Liver (tissue), 9 donors: ENCODE measurements around the gene MAML3. TPM values are rescaled to one million over a fixed set of nuclear protein-coding genes. Genes with fewer than 3 reads are reported as not detected.

Experiments used
- DNase-seq: peaks from one replicate; pipeline ENCODE4 v3.0.0-alpha.2; 2017; ENCODE audit warnings: low spot score
- H3K27ac ChIP-seq, 2 donors: one replicate each; pipeline ENCODE4 v1.7.0; 2013; ENCODE audit warnings: inconsistent platforms in 2 of 2, low read length in 2 of 2, control low read depth in 1 of 2, low read depth in 1 of 2, mild to moderate bottlenecking in 1 of 2
- H3K27me3 ChIP-seq, 4 donors: one replicate each; pipeline versions ENCODE4 v1.6.1 to v1.7.0; 2013; ENCODE audit warnings: low read length in 3 of 4, inconsistent platforms in 1 of 4, mild to moderate bottlenecking in 1 of 4, moderate library complexity in 1 of 4; ENCODE audit not compliant: control insufficient read depth in 4 of 4, insufficient read depth in 4 of 4
- H3K36me3 ChIP-seq, 4 donors: one replicate each; pipeline versions ENCODE4 v1.6.1 to v1.7.0; 2013; ENCODE audit warnings: low read length in 3 of 4, mild to moderate bottlenecking in 3 of 4, low read depth in 1 of 4, moderate library complexity in 1 of 4; ENCODE audit not compliant: control insufficient read depth in 4 of 4, insufficient read depth in 3 of 4
- H3K4me1 ChIP-seq, 4 donors: one replicate each; pipeline versions ENCODE4 v1.6.1 to v1.7.0; 2013; ENCODE audit warnings: low read length in 3 of 4, mild to moderate bottlenecking in 3 of 4, moderate library complexity in 1 of 4; ENCODE audit not compliant: control insufficient read depth in 4 of 4, insufficient read depth in 4 of 4
- H3K4me3 ChIP-seq, 3 donors: one replicate each; pipeline versions ENCODE4 v1.6.1 to v1.7.0; 2013; ENCODE audit warnings: low read length in 3 of 3, control low read depth in 1 of 3, low read depth in 1 of 3, mild to moderate bottlenecking in 1 of 3
- H3K9ac ChIP-seq, 2 donors: one replicate each; pipeline ENCODE4 v1.7.0; 2013; ENCODE audit warnings: low read length in 2 of 2, mild to moderate bottlenecking in 2 of 2, moderate library complexity in 2 of 2, control low read depth in 1 of 2, low read depth in 1 of 2
- H3K9me3 ChIP-seq, 4 donors: one replicate each; pipeline versions ENCODE4 v1.6.1 to v1.7.0; 2013; ENCODE audit warnings: low read length in 3 of 4; ENCODE audit not compliant: control insufficient read depth in 4 of 4
- ATF3 ChIP-seq: IDR thresholded peaks from 2 replicates; pipeline ENCODE4 v1.6.1; 2016; ENCODE audit warnings: antibody characterized with exemption
- CTCF ChIP-seq: fragments of 150-350 bp; IDR thresholded peaks from 2 replicates; pipeline ENCODE4 v1.5.1; 2017; ENCODE audit warnings: improper control_type of control experiment, low read depth, low read length; ENCODE audit not compliant: missing input control
- EGR1 ChIP-seq, 2 donors: IDR thresholded peaks; 2 replicates each; pipeline ENCODE4 v1.6.1; 2016 to 2018; ENCODE audit warnings: antibody characterized with exemption in 2 of 2, low read depth in 2 of 2
- FOXA1 ChIP-seq: IDR thresholded peaks from 2 replicates; pipeline ENCODE4 v1.6.1; 2016; ENCODE audit warnings: antibody characterized with exemption
- FOXA2 ChIP-seq: IDR thresholded peaks from 2 replicates; pipeline ENCODE4 v1.6.1; 2016; ENCODE audit warnings: antibody characterized with exemption
- HNF4A ChIP-seq, 2 donors: conservative IDR thresholded peaks; 2 replicates each; pipeline ENCODE4 v1.6.1; 2016; ENCODE audit warnings: antibody characterized with exemption in 2 of 2, mild to moderate bottlenecking in 2 of 2
- HNF4G ChIP-seq: IDR thresholded peaks from 2 replicates; pipeline ENCODE4 v1.6.1; 2016; ENCODE audit warnings: antibody characterized with exemption
- JUND ChIP-seq, 2 donors: IDR thresholded peaks; 2 replicates each; pipeline ENCODE4 v1.6.1; 2016; ENCODE audit warnings: antibody characterized with exemption in 2 of 2
- MAX ChIP-seq: IDR thresholded peaks from 2 replicates; pipeline ENCODE4 v1.6.1; 2016; ENCODE audit warnings: antibody characterized with exemption
- NR2F2 ChIP-seq: IDR thresholded peaks from 2 replicates; pipeline ENCODE4 v1.6.1; 2016; ENCODE audit warnings: antibody characterized with exemption
- RAD21 ChIP-seq, 2 donors: IDR thresholded peaks; 2 replicates each; pipeline ENCODE4 v1.6.1; 2016; ENCODE audit warnings: antibody characterized with exemption in 2 of 2, mild to moderate bottlenecking in 2 of 2
- REST ChIP-seq: IDR thresholded peaks from 2 replicates; pipeline ENCODE4 v1.6.1; 2016; ENCODE audit warnings: antibody characterized with exemption, mild to moderate bottlenecking
- RXRA ChIP-seq, 2 donors: IDR thresholded peaks; 2 replicates each; pipeline ENCODE4 v1.6.1; 2017 to 2018; ENCODE audit warnings: antibody characterized with exemption in 2 of 2, mild to moderate bottlenecking in 1 of 2
- SP1 ChIP-seq: IDR thresholded peaks from 2 replicates; pipeline ENCODE4 v1.6.1; 2018; ENCODE audit warnings: antibody characterized with exemption, mild to moderate bottlenecking
- TAF1 ChIP-seq: conservative IDR thresholded peaks from 2 replicates; pipeline ENCODE4 v1.6.1; 2016; ENCODE audit warnings: antibody characterized with exemption, mild to moderate bottlenecking
- YY1 ChIP-seq: IDR thresholded peaks from 2 replicates; pipeline ENCODE4 v1.6.1; 2016; ENCODE audit warnings: antibody characterized with exemption, mild to moderate bottlenecking
- ZBTB33 ChIP-seq: IDR thresholded peaks from 2 replicates; pipeline ENCODE4 v1.6.1; 2016; ENCODE audit warnings: antibody characterized with exemption
- WGBS: extraction: QIAGEN DNeasy Blood & Tissue Kit; methylation state at CpG from one replicate; pipeline ENCODE4 v1.1.7; 2013; 5-methylcytosine and 5-hydroxymethylcytosine counted together
- polyA plus RNA-seq, 2 donors: library from polyadenylated mRNA; stranded (reverse) in 1 of 2; unstranded in 1 of 2; fragments of 200-250 nt in 1 of 2; fragments of >200 nt in 1 of 2; fragmentation: Nextera tagmentation in 1 of 2; extraction: Ambion mirVana in 1 of 2; gene quantifications; one replicate each; pipeline versions ENCODE4 v1.2.1 to v1.2.3, GENCODE V29; 2013 to 2015
- total RNA-seq, 2 donors: library from RNA; depleted of rRNA; stranded (reverse); fragments of >200 nt; gene quantifications; one replicate each; pipeline ENCODE4 v1.2.3, GENCODE V29; 2014
- donor health status: healthy.
- donor health status: healthy.
- donor health status: healthy.
- donor health status: healthy.
- donor health status: healthy.

The MAML3 gene
- total and polyA plus RNA-seq, 4 donors = 1.3 to 4.3 (median 2.7) TPM

GRCh38 chr4:139854668-139855403 is 299.1 kb downstream of the MAML3 start:
- no peak for TF ChIP-seq ATF3
- TF ChIP-seq JUND (IDR thresholded peaks at IDR 0.05) = no peak
- TF ChIP-seq HNF4G = no peak
- no peak for TF ChIP-seq FOXA2
- TF ChIP-seq SP1 = no peak
- Histone ChIP-seq H3K9ac (no peak overlapping the region), H3K4me3 (no peak overlapping the region), H3K4me1 (peaks cover 0 to 14% (median 5%) of the 10 kb centered on the region in 4 donors), H3K27me3 (no peaks in the 10 kb centered on the region), H3K27ac (no peak overlapping the region), H3K9me3 (no peaks in the 10 kb centered on the region), H3K36me3 (no peaks in the 10 kb centered on the region)
- WGBS = 93% methylated on average over 7 of the region's 7 CpGs
- DNase-seq = no peak

- TF ChIP-seq ATF3 (no peak), EGR1 (IDR thresholded peaks at IDR 0.05; ENCODE audit: low read depth in 2 of 2) (no peak), YY1 (no peak), FOXA2 (no peak), HNF4G (no peak)
- Histone ChIP-seq H3K36me3 (no peaks in the 10 kb centered on the region), H3K27me3 (no peaks in the 10 kb centered on the region), H3K4me1 (peaks cover 0 to 14% (median 5%) of the 10 kb centered on the region in 4 donors), H3K9ac (no peak overlapping the region), H3K27ac (no peak overlapping the region), H3K9me3 (no peaks in the 10 kb centered on the region), H3K4me3 (no peak overlapping the region)
- DNase-seq = no peak
These were observed 300.7 kb downstream of the MAML3 start for GRCh38 chr4:139853309-139853708.

- no peaks in the 10 kb centered on the region for H3K9me3 ChIP-seq
- H3K9ac ChIP-seq = no peak overlapping the region
- no peak for DNase-seq
- TF ChIP-seq ATF3 = no peak
- TF ChIP-seq RAD21 (IDR thresholded peaks at IDR 0.05) = no peak
- TF ChIP-seq REST = no peak
- no peak for TF ChIP-seq ZBTB33
- no peak for TF ChIP-seq RXRA (IDR thresholded peaks at IDR 0.05)
- no peak for TF ChIP-seq TAF1
- no peak for TF ChIP-seq CTCF
- no peak for TF ChIP-seq FOXA2
- no peak for TF ChIP-seq NR2F2
- TF ChIP-seq JUND (IDR thresholded peaks at IDR 0.05) = no peak
- no peak for TF ChIP-seq EGR1 (IDR thresholded peaks at IDR 0.05; ENCODE audit: low read depth in 2 of 2)
- no peak for TF ChIP-seq HNF4G
- TF ChIP-seq MAX = no peak
- no peak for TF ChIP-seq HNF4A (conservative IDR thresholded peaks at IDR 0.05)
- TF ChIP-seq FOXA1 = no peak
- no peak for TF ChIP-seq SP1
- H3K4me3 ChIP-seq = no peak overlapping the region
- H3K27me3 ChIP-seq = no peaks in the 10 kb centered on the region
- no peaks in the 10 kb centered on the region for H3K36me3 ChIP-seq
- H3K27ac ChIP-seq = no peak overlapping the region
- H3K4me1 ChIP-seq = peaks cover 0 to 14% (median 5%) of the 10 kb centered on the region in 4 donors
- WGBS = 84% methylated on average over 4 of the region's 4 CpGs
These were observed 301.2 kb downstream of the MAML3 start for GRCh38 chr4:139852612-139853269.
